NT2/D1 (cell line): ENCODE data around the gene HOXB5.

Experiments
- DNase-seq: peaks from one replicate; pipeline ENCODE4 v3.0.0-alpha.2; 2011; ENCODE audit warnings: low read depth, low spot score
- H3K27me3 ChIP-seq: 2 replicates; pipeline ENCODE4 v1.6.0; 2011; ENCODE audit warnings: mild to moderate bottlenecking; ENCODE audit not compliant: insufficient read length, insufficient read depth
- H3K36me3 ChIP-seq: 2 replicates; pipeline ENCODE4 v1.6.1; 2011; ENCODE audit warnings: mild to moderate bottlenecking, low read length, mixed read lengths; ENCODE audit not compliant: insufficient read depth, insufficient read length
- H3K4me1 ChIP-seq: 2 replicates; pipeline ENCODE4 v1.5.1; 2011; ENCODE audit not compliant: insufficient read depth, insufficient read length
- H3K4me3 ChIP-seq: 2 replicates; pipeline ENCODE4 v1.5.1; 2011; ENCODE audit warnings: low read depth; ENCODE audit not compliant: insufficient read length
- H3K9ac ChIP-seq: 2 replicates; pipeline ENCODE4 v1.6.0; 2011; ENCODE audit warnings: low read depth; ENCODE audit not compliant: insufficient read length
- H3K9me3 ChIP-seq: 2 replicates; pipeline ENCODE4 v1.5.1; 2011; ENCODE audit warnings: mild to moderate bottlenecking, low read length; ENCODE audit not compliant: insufficient read depth
- SUZ12 ChIP-seq: IDR thresholded peaks from 2 replicates; pipeline ENCODE4 v1.6.1; 2011; ENCODE audit not compliant: insufficient read length, insufficient read depth; ENCODE audit errors: extremely low read depth
- YY1 ChIP-seq: IDR thresholded peaks from 2 replicates; pipeline ENCODE4 v1.6.1; 2011; ENCODE audit not compliant: insufficient read length, insufficient read depth
- ZNF274 ChIP-seq: IDR thresholded peaks from 2 replicates; pipeline ENCODE4 v1.6.1; 2011; ENCODE audit warnings: mild to moderate bottlenecking, low read depth, low read length

HOXB5 gene

DNA sequence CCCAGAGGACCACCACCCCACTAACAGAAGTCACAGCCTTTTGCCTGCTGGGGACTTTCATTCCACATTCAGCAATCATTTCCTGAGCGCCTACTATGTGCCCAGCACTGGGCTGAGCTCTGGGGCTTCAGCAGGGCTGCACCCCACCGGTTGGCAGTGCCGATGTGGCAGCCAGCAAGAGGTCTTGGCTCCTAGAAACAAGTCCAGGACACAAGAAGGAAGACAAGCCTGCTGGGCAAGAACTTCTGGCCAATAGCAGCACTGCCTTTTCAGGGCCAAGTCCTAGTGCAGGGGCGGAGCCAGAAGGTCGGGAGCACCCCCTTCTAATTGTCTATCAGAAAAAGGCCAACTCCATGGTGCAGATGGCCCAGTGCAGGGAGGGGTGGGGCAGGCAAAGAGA is 45.6 kb upstream of the HOXB5 start:
- Histone ChIP-seq H3K4me3 (no peak overlapping the region), H3K4me1 (peaks cover 5% of the 10 kb centered on the region), H3K9me3 (peaks cover 5% of the 10 kb centered on the region; the same call in 1 of the 2 replicates), H3K27me3 (no peaks in the 10 kb centered on the region), H3K36me3 (peaks cover 56% of the 10 kb centered on the region), H3K9ac (no peak overlapping the region)
- TF ChIP-seq YY1 (no peak), SUZ12 (no peak), ZNF274 (no peak)
- no peak for DNase-seq

DNA sequence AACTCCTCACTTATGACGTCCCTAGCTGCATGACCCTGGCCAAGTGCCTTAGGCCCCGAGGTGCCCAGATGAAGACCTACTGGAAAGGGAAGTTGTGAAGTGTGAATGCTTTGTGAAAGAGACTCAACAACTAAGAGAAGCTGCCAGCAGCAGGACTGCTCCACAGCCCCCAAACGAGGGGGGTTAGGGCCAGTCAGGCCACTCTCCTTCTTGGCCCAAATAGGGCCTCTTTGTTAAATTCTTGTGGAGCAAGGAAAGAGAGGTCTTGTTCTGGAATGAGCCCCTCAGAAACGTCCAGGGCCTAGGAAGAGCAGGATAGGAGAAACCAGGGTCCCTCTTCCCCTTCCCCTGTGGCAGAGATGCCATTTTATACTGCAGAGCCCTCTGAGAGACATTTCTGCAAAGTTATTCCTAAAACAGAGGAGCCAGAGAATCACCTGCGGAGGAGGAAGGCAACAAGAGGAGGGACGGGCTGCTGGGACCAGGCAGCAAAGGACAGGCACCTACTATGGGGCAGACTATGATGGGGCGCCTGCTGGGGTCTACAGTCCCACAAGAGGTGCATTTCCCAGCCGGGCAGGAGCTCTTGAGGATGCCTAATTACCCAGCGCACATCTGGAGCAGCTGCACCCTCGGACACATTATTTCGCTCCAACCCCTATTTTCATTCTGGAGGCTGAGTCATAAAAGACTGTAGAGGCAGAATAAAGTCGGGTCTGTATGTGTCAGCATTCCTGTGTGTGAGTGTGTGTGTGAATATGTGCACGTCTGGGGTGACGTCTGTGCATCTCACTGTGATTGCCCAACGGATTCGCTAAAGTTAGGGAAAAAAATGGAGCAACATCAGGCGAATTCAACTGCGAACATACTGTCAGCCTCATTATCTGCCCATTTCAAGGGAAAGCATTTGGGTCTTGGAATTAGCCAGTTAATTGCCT is 44.0 kb upstream of the HOXB5 start:
- Histone ChIP-seq H3K36me3 (peaks cover 63% of the 10 kb centered on the region), H3K9ac (no peak overlapping the region), H3K9me3 (peaks cover 3% of the 10 kb centered on the region; the same call in 1 of the 2 replicates), H3K4me3 (no peak overlapping the region), H3K4me1 (peaks cover 5% of the 10 kb centered on the region), H3K27me3 (no peaks in the 10 kb centered on the region)
- no peak for DNase-seq
- TF ChIP-seq SUZ12 (no peak), ZNF274 (no peak), YY1 (no peak)

DNA sequence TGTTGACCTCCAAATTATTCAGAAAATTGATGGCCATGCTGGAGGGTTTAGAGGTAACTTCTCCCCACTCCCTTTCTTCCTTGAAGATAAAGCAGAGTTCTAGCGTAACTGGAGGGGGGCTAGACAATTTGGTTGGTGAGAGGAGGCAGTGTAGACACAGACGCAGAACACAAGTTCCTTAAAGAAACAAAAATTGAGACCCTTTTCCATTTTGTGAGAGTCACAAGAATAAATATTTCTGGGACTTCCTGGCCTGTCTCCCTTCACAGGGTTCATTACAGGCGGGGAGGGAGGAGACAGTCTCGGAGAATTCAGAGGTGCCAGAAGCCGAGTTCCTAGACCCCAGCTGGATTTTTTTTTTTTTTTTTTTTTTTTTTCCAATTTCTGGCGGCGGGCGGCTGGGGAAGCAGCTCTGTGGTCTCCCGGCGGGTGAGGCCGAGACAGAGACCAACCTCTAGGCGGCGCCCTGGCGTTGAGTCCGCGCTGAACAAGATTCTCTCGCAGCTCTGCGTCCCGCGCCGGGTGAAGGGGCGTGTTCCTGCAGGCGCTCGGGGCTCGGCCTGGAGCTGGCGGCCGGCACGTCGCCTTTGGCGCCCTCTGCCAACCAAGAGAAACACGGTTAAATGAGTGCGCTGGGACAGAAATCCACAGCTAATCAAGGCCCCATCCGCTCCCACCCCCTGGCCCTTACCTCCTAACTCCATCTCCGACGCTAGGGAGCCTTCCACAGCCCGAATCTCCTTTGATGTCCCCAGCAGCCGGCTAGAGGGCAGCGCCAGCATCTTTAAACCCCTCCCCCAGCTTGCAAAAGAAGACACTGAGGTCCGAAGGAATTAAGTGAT is 42.8 kb upstream of the HOXB5 start:
- peaks cover 3% of the 10 kb centered on the region for H3K4me1 ChIP-seq
- no peak for TF ChIP-seq YY1
- no peak overlapping the region for H3K9ac ChIP-seq
- no peaks in the 10 kb centered on the region for H3K27me3 ChIP-seq
- H3K4me3 ChIP-seq: no peak overlapping the region
- H3K36me3 ChIP-seq: peaks cover 55% of the 10 kb centered on the region
- H3K9me3 ChIP-seq: no peaks in the 10 kb centered on the region
- DNase-seq: peak; percentile 80

DNA sequence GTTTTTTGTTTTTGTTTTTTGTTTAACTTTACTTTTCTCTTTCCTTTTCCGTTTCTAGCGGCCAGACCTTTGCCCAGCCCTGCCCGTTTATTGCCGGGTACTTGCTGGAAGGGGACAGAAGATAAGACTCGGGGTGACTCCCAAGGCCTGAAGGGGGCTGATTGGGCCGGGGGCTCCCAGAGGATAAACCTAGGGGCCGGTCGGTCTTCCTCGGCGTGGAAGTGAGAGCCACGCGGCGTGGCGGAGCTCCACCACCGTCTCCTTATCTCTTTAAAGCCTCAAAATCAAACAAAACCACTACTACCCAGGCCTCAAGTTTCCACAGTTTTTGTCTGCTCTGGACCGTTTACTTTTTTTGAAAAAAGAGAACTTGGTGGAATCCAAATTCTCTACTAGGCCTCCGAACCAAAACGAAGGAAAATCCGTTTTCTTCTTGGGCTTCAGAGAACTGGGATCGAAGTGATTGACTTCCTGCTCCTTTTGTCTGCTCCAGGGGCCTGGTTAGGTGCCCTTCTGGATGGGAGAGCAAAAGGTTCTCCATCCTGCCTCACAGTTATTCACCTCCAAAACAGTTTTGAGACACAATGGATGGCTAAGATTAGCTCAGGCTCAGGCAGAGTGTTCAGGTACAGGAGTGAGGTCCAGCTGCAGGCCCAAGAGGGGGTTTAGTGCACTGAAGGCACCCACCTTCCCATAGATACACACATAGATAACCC is 41.1 kb upstream of the HOXB5 start:
- no peaks in the 10 kb centered on the region for H3K9me3 ChIP-seq
- peaks cover 62% of the 10 kb centered on the region for H3K36me3 ChIP-seq
- H3K4me1 ChIP-seq: peaks cover 3% of the 10 kb centered on the region
- H3K27me3 ChIP-seq: peaks cover 9% of the 10 kb centered on the region
- DNase-seq: no peak
- no peak overlapping the region for H3K9ac ChIP-seq
- TF ChIP-seq YY1: no peak
- no peak for TF ChIP-seq ZNF274
- no peak for TF ChIP-seq SUZ12
- no peak overlapping the region for H3K4me3 ChIP-seq

DNA sequence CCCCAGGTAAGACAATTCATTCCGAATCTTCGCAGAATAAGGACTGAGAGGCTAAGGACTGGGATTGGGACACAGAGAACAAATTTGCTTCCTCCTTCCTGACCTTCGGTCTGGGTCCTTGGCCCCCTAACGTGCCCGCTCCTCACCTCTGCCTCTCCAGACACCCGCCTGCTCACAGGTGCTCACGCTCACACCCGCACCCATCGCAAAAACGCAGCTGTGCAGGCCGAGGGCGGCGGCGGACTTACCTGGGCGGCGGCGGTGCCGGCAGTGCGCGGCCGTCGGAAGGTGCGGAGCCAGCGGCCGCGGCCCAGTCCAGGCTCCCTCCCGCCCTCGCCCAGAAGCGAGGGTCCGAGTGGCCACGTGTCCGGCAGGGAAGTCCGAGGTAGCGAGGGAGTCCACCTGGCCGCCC is 39.7 kb upstream of the HOXB5 start:
- Histone ChIP-seq H3K9me3 (no peaks in the 10 kb centered on the region), H3K4me1 (peaks cover 3% of the 10 kb centered on the region), H3K4me3 (no peak overlapping the region), H3K36me3 (peaks cover 60% of the 10 kb centered on the region), H3K27me3 (peaks cover 23% of the 10 kb centered on the region), H3K9ac (no peak overlapping the region)
- DNase-seq: no peak
- no peak for TF ChIP-seq SUZ12
- TF ChIP-seq YY1: no peak
- TF ChIP-seq ZNF274: no peak

DNA sequence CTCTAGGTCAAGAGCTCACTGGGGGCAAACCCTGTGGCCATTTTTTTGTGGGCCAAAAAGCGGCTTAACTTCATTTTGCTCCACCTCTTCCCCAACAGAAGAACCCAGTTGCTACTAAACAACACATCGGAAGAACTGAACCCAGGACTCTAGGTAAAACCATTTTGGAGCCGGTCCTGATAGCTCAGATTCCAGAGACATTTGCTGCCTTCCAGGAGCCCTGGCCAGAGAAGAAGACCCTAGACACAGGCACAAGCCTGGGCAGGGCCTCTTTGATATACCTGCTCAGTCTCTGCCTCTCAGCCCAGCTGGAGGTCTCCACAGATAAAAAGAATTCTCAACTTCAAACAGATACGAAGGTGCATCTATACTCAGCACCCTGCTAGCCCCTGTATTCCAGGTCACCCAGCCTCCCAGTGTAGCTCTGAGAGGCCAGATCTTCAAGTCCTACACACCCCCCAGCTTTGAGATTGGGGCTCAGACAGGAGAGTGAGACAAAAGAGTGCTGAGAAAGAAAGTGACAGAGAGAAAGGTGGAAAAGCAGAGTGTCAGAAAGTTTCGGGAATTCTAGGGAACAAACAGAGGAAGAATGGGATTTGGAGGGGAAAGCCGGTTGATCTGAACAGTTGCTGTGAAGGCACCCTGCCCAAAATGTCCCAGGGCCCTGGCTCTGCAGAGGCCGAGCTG is 39.1 kb upstream of the HOXB5 start:
- Histone ChIP-seq H3K9me3 (no peaks in the 10 kb centered on the region), H3K4me3 (no peak overlapping the region), H3K9ac (no peak overlapping the region), H3K27me3 (peaks cover 28% of the 10 kb centered on the region), H3K36me3 (peaks cover 56% of the 10 kb centered on the region), H3K4me1 (peaks cover 3% of the 10 kb centered on the region)
- DNase-seq: no peak
- TF ChIP-seq ZNF274 (no peak), YY1 (no peak), SUZ12 (no peak)
